Measurements from ENCODE around the gene FDXACB1.

The FDXACB1 gene

GRCh38 chr11:111826322-111826950 lies 52.5 kb downstream of the FDXACB1 start:
- in situ Hi-C loops (cut with HindIII; ENCODE audit: low pct_ligation_motif_present, low pct_unique_long_range_greater_than_20kb, low sequenced_read_pairs), result no loop called here

More at GRCh38 chr11:111826322-111826950, 52.5 kb downstream of the FDXACB1 start:
- DNase-seq, result no peak
